Right kidney (tissue), 1 donor: ENCODE data around the gene IQSEC3.
"Not testable (repeated sequence)": the region's sequence is repeated elsewhere in the genome, so short reads cannot be mapped to it uniquely, and the experiment has no call there.

Experiments used
- DNase-seq: peaks from one replicate; pipeline ENCODE4 v3.0.0-alpha.2; 2016

The IQSEC3 gene

GRCh38 chr12:179131-179884, 112.7 kb downstream of the IQSEC3 start:
- DNase-seq: no peak

- no peak for DNase-seq
Observed at GRCh38 chr12:179885-180284, 113.3 kb downstream of the IQSEC3 start.

GRCh38 chr12:180445-180844, 113.9 kb downstream of the IQSEC3 start:
- DNase-seq: no peak

GRCh38 chr12:181921-182320, 115.4 kb downstream of the IQSEC3 start:
- no peak for DNase-seq

- no peak for DNase-seq
Observed at GRCh38 chr12:182381-182892, 115.9 kb downstream of the IQSEC3 start.

GRCh38 chr12:184811-185575, 118.4 kb downstream of the IQSEC3 start:
- no peak for DNase-seq

- no peak for DNase-seq
Observed at GRCh38 chr12:185576-185955, 119.0 kb downstream of the IQSEC3 start.

- DNase-seq: no peak
Observed at GRCh38 chr12:186006-186625, 119.5 kb downstream of the IQSEC3 start.

GRCh38 chr12:187986-188909, 121.7 kb downstream of the IQSEC3 start:
- not testable (repeated sequence) for DNase-seq

GRCh38 chr12:188910-189621, 122.5 kb downstream of the IQSEC3 start:
- peak; percentile 85 for DNase-seq

- DNase-seq: no peak
Observed at GRCh38 chr12:189622-189962, 123.0 kb downstream of the IQSEC3 start.

GRCh38 chr12:190881-191280, 124.3 kb downstream of the IQSEC3 start:
- DNase-seq: no peak

- DNase-seq: no peak
Observed at GRCh38 chr12:191541-191940, 125.0 kb downstream of the IQSEC3 start.

GRCh38 chr12:193261-193660, 126.7 kb downstream of the IQSEC3 start:
- DNase-seq: no peak

GRCh38 chr12:194276-194675, 127.7 kb downstream of the IQSEC3 start:
- DNase-seq: no peak

- DNase-seq: no peak
Observed at GRCh38 chr12:195156-195555, 128.6 kb downstream of the IQSEC3 start.

- no peak for DNase-seq
Observed at GRCh38 chr12:195951-196350, 129.4 kb downstream of the IQSEC3 start.

GRCh38 chr12:196436-196835, 129.9 kb downstream of the IQSEC3 start:
- no peak for DNase-seq

GRCh38 chr12:197347-197746, 130.8 kb downstream of the IQSEC3 start:
- no peak for DNase-seq

GRCh38 chr12:197911-198695, 131.5 kb downstream of the IQSEC3 start:
- no peak for DNase-seq

GRCh38 chr12:198705-199104, 132.1 kb downstream of the IQSEC3 start:
- no peak for DNase-seq
